Kidney (tissue), 14 donors: ENCODE measurements around the gene CABYR. TPM values are rescaled to one million over a fixed set of nuclear protein-coding genes. Genes with fewer than 3 reads are reported as not detected.

Experiments used
- DNase-seq, 5 donors: peaks; one replicate each; pipeline ENCODE4 v3.0.0-alpha.2; 2013 to 2020
- FAIRE-seq: peaks from 2 replicates; lab custom pipeline; 2012; peaks lifted over from hg19 to GRCh38; lab: Jason Lieb, UNC
- H3K27ac ChIP-seq, 2 donors: one replicate each; pipeline ENCODE4 v1.7.0; 2013; ENCODE audit warnings: low read depth in 2 of 2, low read length in 2 of 2, inconsistent platforms in 1 of 2
- H3K27me3 ChIP-seq: one replicate; pipeline ENCODE4 v1.7.1; 2013; ENCODE audit warnings: low read length, inconsistent platforms; ENCODE audit not compliant: control insufficient read depth, insufficient read depth
- H3K36me3 ChIP-seq, 3 donors: one replicate each; pipeline versions ENCODE4 v1.7.0 to v1.7.1; 2013; ENCODE audit warnings: low read length in 3 of 3, control low read depth in 1 of 3, inconsistent platforms in 1 of 3; ENCODE audit not compliant: insufficient read depth in 3 of 3, control insufficient read depth in 2 of 3
- H3K4me1 ChIP-seq, 3 donors: one replicate each; pipeline versions ENCODE4 v1.7.0 to v1.7.1; 2013; ENCODE audit warnings: low read length in 3 of 3, inconsistent platforms in 1 of 3, low read depth in 1 of 3; ENCODE audit not compliant: control insufficient read depth in 2 of 3, insufficient read depth in 2 of 3
- H3K4me3 ChIP-seq, 3 donors: one replicate each; pipeline versions ENCODE4 v1.7.0 to v1.8.1; 2013; ENCODE audit warnings: low read length in 3 of 3, control low read depth in 1 of 3, inconsistent platforms in 1 of 3
- H3K9ac ChIP-seq, 3 donors: one replicate each; pipeline versions ENCODE4 v1.7.0 to v1.7.1; 2013; ENCODE audit warnings: low read length in 3 of 3, control low read depth in 1 of 3, inconsistent platforms in 1 of 3
- H3K9me3 ChIP-seq, 3 donors: one replicate each; pipeline versions ENCODE4 v1.7.0 to v1.7.1; 2013; ENCODE audit warnings: low read length in 3 of 3, control low read depth in 1 of 3, inconsistent platforms in 1 of 3; ENCODE audit not compliant: control insufficient read depth in 2 of 3, insufficient read depth in 1 of 3
- CTCF ChIP-seq: IDR thresholded peaks from 3 replicates; pipeline ENCODE4 v1.5.1; 2012; ENCODE audit warnings: mild to moderate bottlenecking, moderate library complexity, borderline replicate concordance; ENCODE audit not compliant: insufficient read depth; ENCODE audit errors: extremely low read depth
- intact Hi-C: fragments of 100-400 bp; cut with DNase I; formaldehyde crosslinking; loops from one replicate; pipeline ENCODE4 v1.11.1; 2022
- polyA plus RNA-seq: library from polyadenylated mRNA; stranded (reverse); fragments of 350-450 nt; fragmentation: Illumina TruSeq; extraction: RNeasy Lipid Tissue Mini Kit (QIAGEN cat#74804); gene quantifications from one replicate; pipeline ENCODE4 v1.2.3, GENCODE V29; 2014; ENCODE audit warnings: low read depth, low replicate concordance; ENCODE audit not compliant: insufficient read depth
- total RNA-seq: library from RNA; stranded (reverse); fragmentation: NEBNext Ultra II Directional; extraction: Animal tissue kit (Norgen Biotek cat#: 25700); gene quantifications from one replicate; pipeline ENCODE4 v1.2.1, GENCODE V29; 2021
- donor health status: control.
- donor health status: control.
- donor health status: control.
- donor health status: control.
- donor health status: control.
- donor health status: DM: yes; HTN: yes; CAD: no.
- donor health status: Normal renal cell carcinoma (clear cell type).

The CABYR gene
- total and polyA plus RNA-seq, 2 donors from 2014 or later = 0.82 to 1.6 TPM

- Histone ChIP-seq H3K27ac (no peak overlapping the region), H3K27me3 (no peaks in the 10 kb centered on the region), H3K9me3 (no peaks in the 10 kb centered on the region), H3K4me1 (no peaks in the 10 kb centered on the region), H3K4me3 (no peak overlapping the region), H3K36me3 (no peaks in the 10 kb centered on the region), H3K9ac (no peak overlapping the region)
- DNase-seq (no peak), FAIRE-seq (no peak)
- intact Hi-C loops = no loop called here
- TF ChIP-seq CTCF = no peak
These were observed 11.1 kb upstream of the CABYR start for GRCh38 chr18:24127735-24128134.

- Histone ChIP-seq H3K27ac (no peak overlapping the region), H3K4me1 (no peaks in the 10 kb centered on the region), H3K4me3 (no peak overlapping the region), H3K36me3 (no peaks in the 10 kb centered on the region), H3K9ac (no peak overlapping the region), H3K9me3 (no peaks in the 10 kb centered on the region), H3K27me3 (no peaks in the 10 kb centered on the region)
- no peak for DNase-seq
- TF ChIP-seq CTCF = no peak
- intact Hi-C loops = no loop called here
- no peak for FAIRE-seq
These were observed 10.2 kb upstream of the CABYR start for GRCh38 chr18:24128700-24129099.

GRCh38 chr18:24130494-24130893 lies 8.4 kb upstream of the CABYR start:
- Histone ChIP-seq H3K9me3 (no peaks in the 10 kb centered on the region), H3K4me1 (no peaks in the 10 kb centered on the region), H3K27ac (no peak overlapping the region), H3K4me3 (no peak overlapping the region), H3K36me3 (no peaks in the 10 kb centered on the region), H3K27me3 (no peaks in the 10 kb centered on the region), H3K9ac (no peak overlapping the region)
- no peak for DNase-seq
- no peak for FAIRE-seq
- no peak for TF ChIP-seq CTCF
- intact Hi-C loops = no loop called here

- intact Hi-C loops = no loop called here
- no peaks in the 10 kb centered on the region for H3K27me3 ChIP-seq
- H3K9ac ChIP-seq = no peak overlapping the region
- H3K27ac ChIP-seq = no peak overlapping the region
- FAIRE-seq (no peak), DNase-seq (no peak)
- H3K4me3 ChIP-seq = no peak overlapping the region
- H3K36me3 ChIP-seq = no peaks in the 10 kb centered on the region
- no peaks in the 10 kb centered on the region for H3K9me3 ChIP-seq
- H3K4me1 ChIP-seq = peaks cover 0 to 3% (median 2%) of the 10 kb centered on the region in 3 donors
- no peak for TF ChIP-seq CTCF
These were observed 1.9 kb upstream of the CABYR start for GRCh38 chr18:24136967-24137373.
